Measurements from ENCODE around the gene CMTM8.

GRCh38 chr3:32237670-32238452 is 619 bp upstream of the CMTM8 start:
- no peak for TF ChIP-seq REST (IDR thresholded peaks at IDR 0.05)
- TF ChIP-seq JUN (IDR thresholded peaks at IDR 0.05): no peak

All from A549 (cell line).